Measurements from ENCODE around the gene FAM217B. TPM values are rescaled to one million over a fixed set of nuclear protein-coding genes. Genes with fewer than 3 reads are reported as not detected.

FAM217B gene
- polyA plus RNA-seq, 1 of the 3 experiments (the other 2 are of a cell fraction) = 3.0 TPM

GRCh38 chr20:59895908-59896307 is 44.3 kb upstream of the FAM217B start:
- Histone ChIP-seq H3K9ac (no peak overlapping the region), H3K4me1 (ENCODE audit: control insufficient read depth in 1 of 2, insufficient read depth in 2 of 2, low read depth in 1 of 2, low read length in 1 of 2) (no peaks in the 10 kb centered on the region), H3K4me3 (ENCODE audit: low read depth in 2 of 2, low read length in 1 of 2) (no peak overlapping the region), H3K79me2 (ENCODE audit: insufficient read depth) (no peaks in the 10 kb centered on the region), H3K27me3 (ENCODE audit: insufficient read depth) (no peaks in the 10 kb centered on the region), H3K9me2 (no peaks in the 10 kb centered on the region), H2AFZ (ENCODE audit: low read depth) (no peak overlapping the region), H3K9me3 (no peaks in the 10 kb centered on the region), H4K20me1 (ENCODE audit: insufficient read depth) (no peaks in the 10 kb centered on the region), H3K4me2 (no peak overlapping the region), H3K27ac (ENCODE audit: low read depth in 2 of 2, low read length in 1 of 2) (no peak overlapping the region), H3K36me3 (replicated peaks in 1 of 2; ENCODE audit: control insufficient read depth in 1 of 2, insufficient read depth in 2 of 2, low read length in 1 of 2) (peaks cover 2 to 9% of the 10 kb centered on the region in 2 experiments), H3F3A (replicated peaks; ENCODE audit: insufficient read depth) (peaks cover 3% of the 10 kb centered on the region)
- CTCF ChIA-PET = no interaction called here
- POLR2A ChIA-PET = no interaction called here
- DNase-seq = no peak
- WGBS (ENCODE audit: low lambda C conversion rate) = 76% methylated on average over 1 of the region's 1 CpG
- TF ChIP-seq, protein P1, sequence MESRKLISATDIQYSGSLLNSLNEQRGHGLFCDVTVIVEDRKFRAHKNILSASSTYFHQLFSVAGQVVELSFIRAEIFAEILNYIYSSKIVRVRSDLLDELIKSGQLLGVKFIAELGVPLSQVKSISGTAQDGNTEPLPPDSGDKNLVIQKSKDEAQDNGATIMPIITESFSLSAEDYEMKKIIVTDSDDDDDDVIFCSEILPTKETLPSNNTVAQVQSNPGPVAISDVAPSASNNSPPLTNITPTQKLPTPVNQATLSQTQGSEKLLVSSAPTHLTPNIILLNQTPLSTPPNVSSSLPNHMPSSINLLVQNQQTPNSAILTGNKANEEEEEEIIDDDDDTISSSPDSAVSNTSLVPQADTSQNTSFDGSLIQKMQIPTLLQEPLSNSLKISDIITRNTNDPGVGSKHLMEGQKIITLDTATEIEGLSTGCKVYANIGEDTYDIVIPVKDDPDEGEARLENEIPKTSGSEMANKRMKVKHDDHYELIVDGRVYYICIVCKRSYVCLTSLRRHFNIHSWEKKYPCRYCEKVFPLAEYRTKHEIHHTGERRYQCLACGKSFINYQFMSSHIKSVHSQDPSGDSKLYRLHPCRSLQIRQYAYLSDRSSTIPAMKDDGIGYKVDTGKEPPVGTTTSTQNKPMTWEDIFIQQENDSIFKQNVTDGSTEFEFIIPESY (IDR thresholded peaks at IDR 0.05; ENCODE audit: borderline replicate concordance, low read depth) = no peak
- TF ChIP-seq RXRA (IDR thresholded peaks at IDR 0.05; ENCODE audit: borderline replicate concordance, low read depth) = no peak

- Histone ChIP-seq H3F3A (replicated peaks; ENCODE audit: insufficient read depth) (no peaks in the 10 kb centered on the region), H3K4me2 (no peak overlapping the region), H3K27ac (ENCODE audit: low read depth in 2 of 2, low read length in 1 of 2) (no peak overlapping the region), H3K9me2 (no peaks in the 10 kb centered on the region), H3K4me3 (ENCODE audit: low read depth in 2 of 2, low read length in 1 of 2) (no peak overlapping the region), H2AFZ (ENCODE audit: low read depth) (no peak overlapping the region), H3K9me3 (no peaks in the 10 kb centered on the region), H4K20me1 (ENCODE audit: insufficient read depth) (no peaks in the 10 kb centered on the region), H3K27me3 (ENCODE audit: insufficient read depth) (no peaks in the 10 kb centered on the region), H3K9ac (no peak overlapping the region), H3K36me3 (replicated peaks in 1 of 2; ENCODE audit: control insufficient read depth in 1 of 2, insufficient read depth in 2 of 2, low read length in 1 of 2) (no peaks in the 10 kb centered on the region), H3K79me2 (ENCODE audit: insufficient read depth) (no peaks in the 10 kb centered on the region), H3K4me1 (ENCODE audit: control insufficient read depth in 1 of 2, insufficient read depth in 2 of 2, low read depth in 1 of 2, low read length in 1 of 2) (no peaks in the 10 kb centered on the region)
- POLR2A ChIA-PET = no interaction called here
- CTCF ChIA-PET = interaction anchor here (2.2 kb wide), 1 partner anchor 32 kb away, joined by 6 read pairs; the partner anchor contains the start of gene SYCP2
- 86% methylated on average over 3 of the region's 3 CpGs for WGBS (ENCODE audit: low lambda C conversion rate)
- TF ChIP-seq, protein P2, sequence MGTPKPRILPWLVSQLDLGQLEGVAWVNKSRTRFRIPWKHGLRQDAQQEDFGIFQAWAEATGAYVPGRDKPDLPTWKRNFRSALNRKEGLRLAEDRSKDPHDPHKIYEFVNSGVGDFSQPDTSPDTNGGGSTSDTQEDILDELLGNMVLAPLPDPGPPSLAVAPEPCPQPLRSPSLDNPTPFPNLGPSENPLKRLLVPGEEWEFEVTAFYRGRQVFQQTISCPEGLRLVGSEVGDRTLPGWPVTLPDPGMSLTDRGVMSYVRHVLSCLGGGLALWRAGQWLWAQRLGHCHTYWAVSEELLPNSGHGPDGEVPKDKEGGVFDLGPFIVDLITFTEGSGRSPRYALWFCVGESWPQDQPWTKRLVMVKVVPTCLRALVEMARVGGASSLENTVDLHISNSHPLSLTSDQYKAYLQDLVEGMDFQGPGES (IDR thresholded peaks at IDR 0.05; ENCODE audit: low read depth, low read length) = no peak
- TF ChIP-seq NRF1 (IDR thresholded peaks at IDR 0.05; ENCODE audit: low read depth, low read length) = no peak
- no peak for TF ChIP-seq FOXM1 (IDR thresholded peaks at IDR 0.05; ENCODE audit: low read depth)
- no peak for TF ChIP-seq FOXJ3 (CRISPR knock-in tag; IDR thresholded peaks at IDR 0.05)
- TF ChIP-seq FOSL2 (IDR thresholded peaks at IDR 0.05; ENCODE audit: borderline replicate concordance, low read depth) = no peak
- TF ChIP-seq, protein P3, sequence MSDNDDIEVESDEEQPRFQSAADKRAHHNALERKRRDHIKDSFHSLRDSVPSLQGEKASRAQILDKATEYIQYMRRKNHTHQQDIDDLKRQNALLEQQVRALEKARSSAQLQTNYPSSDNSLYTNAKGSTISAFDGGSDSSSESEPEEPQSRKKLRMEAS (IDR thresholded peaks at IDR 0.05; ENCODE audit: low read depth) = no peak
- no peak for TF ChIP-seq EZH2phosphoT487 (IDR thresholded peaks at IDR 0.05; ENCODE audit: borderline replicate concordance, low read depth)
- TF ChIP-seq YY1 (IDR thresholded peaks at IDR 0.05; ENCODE audit: low read depth) = no peak
- TF ChIP-seq GATA2 (CRISPR knock-in tag; IDR thresholded peaks at IDR 0.05) = no peak
- TF ChIP-seq RFX5 (IDR thresholded peaks at IDR 0.05; ENCODE audit: low read length) = no peak
- no peak for TF ChIP-seq TEAD4 (IDR thresholded peaks at IDR 0.05; ENCODE audit: borderline replicate concordance, insufficient read depth)
- TF ChIP-seq SIN3A (IDR thresholded peaks at IDR 0.05; ENCODE audit: borderline replicate concordance, low read depth, low read length) = no peak
- TF ChIP-seq, protein P4, sequence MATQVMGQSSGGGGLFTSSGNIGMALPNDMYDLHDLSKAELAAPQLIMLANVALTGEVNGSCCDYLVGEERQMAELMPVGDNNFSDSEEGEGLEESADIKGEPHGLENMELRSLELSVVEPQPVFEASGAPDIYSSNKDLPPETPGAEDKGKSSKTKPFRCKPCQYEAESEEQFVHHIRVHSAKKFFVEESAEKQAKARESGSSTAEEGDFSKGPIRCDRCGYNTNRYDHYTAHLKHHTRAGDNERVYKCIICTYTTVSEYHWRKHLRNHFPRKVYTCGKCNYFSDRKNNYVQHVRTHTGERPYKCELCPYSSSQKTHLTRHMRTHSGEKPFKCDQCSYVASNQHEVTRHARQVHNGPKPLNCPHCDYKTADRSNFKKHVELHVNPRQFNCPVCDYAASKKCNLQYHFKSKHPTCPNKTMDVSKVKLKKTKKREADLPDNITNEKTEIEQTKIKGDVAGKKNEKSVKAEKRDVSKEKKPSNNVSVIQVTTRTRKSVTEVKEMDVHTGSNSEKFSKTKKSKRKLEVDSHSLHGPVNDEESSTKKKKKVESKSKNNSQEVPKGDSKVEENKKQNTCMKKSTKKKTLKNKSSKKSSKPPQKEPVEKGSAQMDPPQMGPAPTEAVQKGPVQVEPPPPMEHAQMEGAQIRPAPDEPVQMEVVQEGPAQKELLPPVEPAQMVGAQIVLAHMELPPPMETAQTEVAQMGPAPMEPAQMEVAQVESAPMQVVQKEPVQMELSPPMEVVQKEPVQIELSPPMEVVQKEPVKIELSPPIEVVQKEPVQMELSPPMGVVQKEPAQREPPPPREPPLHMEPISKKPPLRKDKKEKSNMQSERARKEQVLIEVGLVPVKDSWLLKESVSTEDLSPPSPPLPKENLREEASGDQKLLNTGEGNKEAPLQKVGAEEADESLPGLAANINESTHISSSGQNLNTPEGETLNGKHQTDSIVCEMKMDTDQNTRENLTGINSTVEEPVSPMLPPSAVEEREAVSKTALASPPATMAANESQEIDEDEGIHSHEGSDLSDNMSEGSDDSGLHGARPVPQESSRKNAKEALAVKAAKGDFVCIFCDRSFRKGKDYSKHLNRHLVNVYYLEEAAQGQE (IDR thresholded peaks at IDR 0.05; ENCODE audit: low read depth, low read length) = no peak
- no peak for TF ChIP-seq GABPA (IDR thresholded peaks at IDR 0.05; ENCODE audit: low read depth)
- TF ChIP-seq MXI1 (IDR thresholded peaks at IDR 0.05; ENCODE audit: low read depth, low read length) = no peak
- TF ChIP-seq NFIC (IDR thresholded peaks at IDR 0.05; ENCODE audit: borderline replicate concordance) = no peak
- TF ChIP-seq SMC3 (IDR thresholded peaks at IDR 0.05; ENCODE audit: low read depth, low read length) = no peak
- no peak for TF ChIP-seq TAF1 (IDR thresholded peaks at IDR 0.05; ENCODE audit: borderline replicate concordance, low read depth, low read length)
- no peak for TF ChIP-seq TCF12 (IDR thresholded peaks at IDR 0.05)
- no peak for DNase-seq
These were observed 37.7 kb upstream of the FAM217B start for GRCh38 chr20:59902470-59902869.

Data from SK-N-SH (cell line).